NT2/D1 (cell line): Measurements from ENCODE around the gene TSHR.

ENCODE experiments used
- DNase-seq: peaks from one replicate; pipeline ENCODE4 v3.0.0-alpha.2; 2011; ENCODE audit warnings: low read depth, low spot score
- H3K27me3 ChIP-seq: 2 replicates; pipeline ENCODE4 v1.6.0; 2011; ENCODE audit warnings: mild to moderate bottlenecking; ENCODE audit not compliant: insufficient read length, insufficient read depth
- H3K36me3 ChIP-seq: 2 replicates; pipeline ENCODE4 v1.6.1; 2011; ENCODE audit warnings: mild to moderate bottlenecking, low read length, mixed read lengths; ENCODE audit not compliant: insufficient read depth, insufficient read length
- H3K4me1 ChIP-seq: 2 replicates; pipeline ENCODE4 v1.5.1; 2011; ENCODE audit not compliant: insufficient read depth, insufficient read length
- H3K4me3 ChIP-seq: 2 replicates; pipeline ENCODE4 v1.5.1; 2011; ENCODE audit warnings: low read depth; ENCODE audit not compliant: insufficient read length
- H3K9ac ChIP-seq: 2 replicates; pipeline ENCODE4 v1.6.0; 2011; ENCODE audit warnings: low read depth; ENCODE audit not compliant: insufficient read length
- H3K9me3 ChIP-seq: 2 replicates; pipeline ENCODE4 v1.5.1; 2011; ENCODE audit warnings: mild to moderate bottlenecking, low read length; ENCODE audit not compliant: insufficient read depth
- SUZ12 ChIP-seq: IDR thresholded peaks from 2 replicates; pipeline ENCODE4 v1.6.1; 2011; ENCODE audit not compliant: insufficient read length, insufficient read depth; ENCODE audit errors: extremely low read depth
- YY1 ChIP-seq: IDR thresholded peaks from 2 replicates; pipeline ENCODE4 v1.6.1; 2011; ENCODE audit not compliant: insufficient read length, insufficient read depth
- ZNF274 ChIP-seq: IDR thresholded peaks from 2 replicates; pipeline ENCODE4 v1.6.1; 2011; ENCODE audit warnings: mild to moderate bottlenecking, low read depth, low read length

The TSHR gene

DNA sequence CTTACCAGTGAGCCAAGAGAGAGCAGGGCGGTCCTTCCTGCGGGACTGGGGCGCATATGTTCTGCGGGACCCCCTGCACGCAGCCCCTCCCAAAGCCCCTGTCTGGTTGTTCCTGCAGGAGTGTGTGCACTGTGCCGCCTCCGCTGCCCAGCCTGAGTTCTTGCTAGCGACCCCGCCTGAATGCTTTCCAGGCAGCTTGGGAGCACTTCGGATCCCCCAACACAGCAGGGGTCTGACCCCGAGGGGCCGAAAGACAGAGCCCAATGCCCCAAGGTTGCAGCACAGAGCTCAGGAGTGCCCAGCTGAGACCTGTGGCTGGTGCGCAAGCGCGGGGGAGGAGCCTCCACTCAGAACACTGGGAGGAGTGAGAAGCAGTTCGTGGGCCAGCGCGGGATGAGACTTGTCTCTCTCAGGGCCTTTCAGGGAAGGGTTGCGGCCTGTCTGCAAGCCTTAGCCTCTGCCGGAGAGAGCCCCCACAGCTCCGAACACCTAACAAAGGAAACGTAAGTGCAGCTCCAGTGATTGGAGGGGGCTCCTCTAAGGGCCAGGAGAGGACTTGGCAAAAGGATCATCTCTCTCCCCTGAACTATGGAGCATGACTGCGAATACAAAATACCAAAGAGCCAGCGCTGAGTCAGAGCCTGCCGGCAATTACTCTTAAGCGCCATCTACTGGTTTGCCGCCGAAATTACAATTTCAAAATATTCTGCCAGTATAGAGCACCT is 214.8 kb downstream of the TSHR start:
- no peaks in the 10 kb centered on the region for H3K27me3 ChIP-seq
- peak; percentile 47 for DNase-seq
- H3K9ac ChIP-seq = peak overlapping the region; percentile 77
- H3K36me3 ChIP-seq = no peaks in the 10 kb centered on the region
- no peaks in the 10 kb centered on the region for H3K9me3 ChIP-seq
- no peaks in the 10 kb centered on the region for H3K4me1 ChIP-seq
- H3K4me3 ChIP-seq = peak overlapping the region; percentile 60
- no peak for TF ChIP-seq YY1
- no peak for TF ChIP-seq ZNF274
- no peak for TF ChIP-seq SUZ12

DNA sequence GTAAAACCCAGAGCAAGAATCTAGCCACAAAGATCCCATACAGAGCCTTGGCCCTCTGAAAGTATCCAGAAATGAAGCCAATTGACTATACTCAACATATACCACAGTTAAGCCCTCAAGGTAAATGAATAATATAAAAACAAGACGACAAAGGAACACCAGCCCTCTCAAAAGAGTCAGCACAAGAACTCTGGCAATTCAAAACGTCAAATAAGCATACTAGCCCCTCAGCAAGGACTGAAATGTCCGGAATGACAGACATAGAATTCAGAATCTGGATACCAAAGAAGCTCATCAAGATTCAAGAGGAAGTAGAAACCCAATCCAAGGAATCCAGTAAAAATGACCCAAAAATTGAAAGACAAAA is 215.4 kb downstream of the TSHR start:
- Histone ChIP-seq H3K9me3 (no peaks in the 10 kb centered on the region), H3K4me1 (no peaks in the 10 kb centered on the region), H3K27me3 (no peaks in the 10 kb centered on the region), H3K9ac (no peak overlapping the region), H3K36me3 (no peaks in the 10 kb centered on the region), H3K4me3 (no peak overlapping the region)
- DNase-seq = no peak
- TF ChIP-seq SUZ12 (no peak), ZNF274 (no peak), YY1 (no peak)

DNA sequence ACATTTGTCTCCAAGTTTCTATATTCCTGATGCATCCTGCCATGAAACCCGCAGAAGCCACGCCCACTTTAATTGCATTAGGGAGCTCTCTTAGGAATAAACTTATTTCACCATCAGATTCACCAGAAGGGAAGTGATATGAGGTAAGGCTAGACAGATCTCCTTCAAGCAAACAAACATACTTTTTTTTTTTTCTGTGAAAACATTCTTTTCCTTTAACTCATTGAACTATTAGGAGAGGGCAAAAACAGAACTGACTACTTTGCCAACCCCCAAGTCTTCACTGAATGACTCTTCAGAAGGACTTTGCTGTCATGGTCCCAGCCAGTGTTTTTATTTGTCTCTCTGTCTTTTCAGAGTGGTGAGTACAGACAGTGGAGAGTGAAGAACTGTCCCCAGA is 216.9 kb downstream of the TSHR start:
- DNase-seq = no peak
- H3K27me3 ChIP-seq = no peaks in the 10 kb centered on the region

GRCh38 chr14:81172881-81173280 is 217.5 kb downstream of the TSHR start:
- no peak overlapping the region for H3K4me3 ChIP-seq
- H3K9ac ChIP-seq = no peak overlapping the region
- TF ChIP-seq YY1 (no peak), SUZ12 (no peak), ZNF274 (no peak)
- no peak for DNase-seq
- no peaks in the 10 kb centered on the region for H3K4me1 ChIP-seq
- no peaks in the 10 kb centered on the region for H3K36me3 ChIP-seq
- H3K9me3 ChIP-seq = no peaks in the 10 kb centered on the region
- H3K27me3 ChIP-seq = no peaks in the 10 kb centered on the region

More for the DNA sequence above, 216.9 kb downstream of the TSHR start:
- TF ChIP-seq SUZ12 = no peak
- no peak for TF ChIP-seq ZNF274
- TF ChIP-seq YY1 = no peak
- Histone ChIP-seq H3K36me3 (no peaks in the 10 kb centered on the region), H3K4me3 (no peak overlapping the region), H3K9ac (no peak overlapping the region), H3K4me1 (no peaks in the 10 kb centered on the region), H3K9me3 (no peaks in the 10 kb centered on the region)

- Histone ChIP-seq H3K4me3 (no peak overlapping the region), H3K36me3 (peaks cover 3% of the 10 kb centered on the region), H3K27me3 (no peaks in the 10 kb centered on the region), H3K9ac (no peak overlapping the region), H3K4me1 (no peaks in the 10 kb centered on the region), H3K9me3 (no peaks in the 10 kb centered on the region)
- TF ChIP-seq ZNF274 (no peak), YY1 (no peak), SUZ12 (no peak)
- DNase-seq = no peak
Observed at GRCh38 chr14:81176241-81176640, 220.8 kb downstream of the TSHR start.

DNA sequence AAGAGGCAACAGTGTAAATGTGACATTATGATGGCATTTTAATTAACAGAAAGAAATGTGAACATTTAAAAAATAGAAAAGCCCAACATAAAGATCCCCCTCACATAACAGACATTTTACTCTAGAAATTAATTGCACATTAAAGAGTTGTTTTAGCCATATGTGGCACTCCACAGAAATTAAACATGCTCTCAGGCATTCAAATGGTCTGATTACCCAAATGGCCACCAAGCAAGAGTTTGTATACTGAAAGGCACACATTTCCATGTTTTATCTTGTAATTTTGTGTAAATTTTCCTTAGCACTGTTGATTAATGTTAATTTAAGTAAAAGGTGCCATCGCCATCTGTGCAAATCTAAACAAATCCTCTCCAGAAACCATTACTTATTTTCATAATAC is 221.8 kb downstream of the TSHR start:
- no peak for DNase-seq
- H3K9me3 ChIP-seq = no peaks in the 10 kb centered on the region
- TF ChIP-seq SUZ12 (no peak), ZNF274 (no peak), YY1 (no peak)
- no peak overlapping the region for H3K4me3 ChIP-seq
- no peaks in the 10 kb centered on the region for H3K4me1 ChIP-seq
- peaks cover 3% of the 10 kb centered on the region for H3K36me3 ChIP-seq
- H3K27me3 ChIP-seq = no peaks in the 10 kb centered on the region
- no peak overlapping the region for H3K9ac ChIP-seq

DNA sequence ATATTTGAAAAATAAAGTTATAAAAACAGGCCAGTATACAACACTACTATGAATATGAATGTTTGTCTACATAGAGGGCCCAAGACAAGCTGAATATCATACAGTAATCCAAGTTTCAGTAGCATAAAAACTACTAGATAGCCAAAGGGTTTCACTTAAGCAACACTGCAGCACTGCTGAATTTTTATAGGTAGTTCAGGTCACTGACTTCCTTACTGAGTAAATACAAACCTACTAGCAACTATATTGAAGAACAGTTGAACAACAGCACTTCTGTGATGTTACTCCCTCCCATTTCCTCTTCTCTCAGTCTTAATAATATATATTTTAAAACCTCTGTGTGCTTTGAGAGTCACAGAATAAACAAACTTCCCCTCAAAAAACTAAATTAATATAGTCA is 222.6 kb downstream of the TSHR start:
- Histone ChIP-seq H3K27me3 (no peaks in the 10 kb centered on the region), H3K9me3 (no peaks in the 10 kb centered on the region), H3K4me1 (no peaks in the 10 kb centered on the region), H3K36me3 (peaks cover 7% of the 10 kb centered on the region), H3K9ac (no peak overlapping the region), H3K4me3 (no peak overlapping the region)
- TF ChIP-seq ZNF274 = no peak
- DNase-seq = no peak

DNA sequence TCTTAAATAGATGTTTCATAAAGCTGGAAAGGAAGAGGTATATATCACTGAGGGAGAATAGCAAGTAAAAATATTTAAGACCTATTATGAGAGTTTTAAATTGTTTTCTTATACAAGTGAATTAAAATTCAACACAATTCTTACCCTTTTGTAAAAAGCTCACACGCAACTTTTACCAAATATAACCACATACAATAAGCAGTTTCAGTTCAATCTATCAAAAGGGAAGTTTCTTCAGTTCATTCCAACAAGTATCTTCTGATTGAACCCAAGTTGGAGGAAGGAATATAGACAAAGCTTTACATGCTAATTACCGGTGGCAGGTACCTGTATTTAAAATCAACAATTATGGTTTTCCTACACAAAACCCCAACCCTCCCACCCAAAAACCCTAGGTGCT is 224.2 kb downstream of the TSHR start:
- Histone ChIP-seq H3K9me3 (no peaks in the 10 kb centered on the region), H3K9ac (no peak overlapping the region), H3K36me3 (peaks cover 15% of the 10 kb centered on the region), H3K4me1 (no peaks in the 10 kb centered on the region), H3K27me3 (no peaks in the 10 kb centered on the region), H3K4me3 (no peak overlapping the region)
- TF ChIP-seq YY1 (no peak), SUZ12 (no peak), ZNF274 (no peak)
- no peak for DNase-seq
